ENCODE data around the gene BCL3.
"Not testable (repeated sequence)": the region's sequence is repeated elsewhere in the genome, so short reads cannot be mapped to it uniquely, and the experiment has no call there.

BCL3 gene

GRCh38 chr19:44720945-44721344 is 27.6 kb upstream of the BCL3 start:
- no peak for DNase-seq (ENCODE audit: low read depth)

DNA sequence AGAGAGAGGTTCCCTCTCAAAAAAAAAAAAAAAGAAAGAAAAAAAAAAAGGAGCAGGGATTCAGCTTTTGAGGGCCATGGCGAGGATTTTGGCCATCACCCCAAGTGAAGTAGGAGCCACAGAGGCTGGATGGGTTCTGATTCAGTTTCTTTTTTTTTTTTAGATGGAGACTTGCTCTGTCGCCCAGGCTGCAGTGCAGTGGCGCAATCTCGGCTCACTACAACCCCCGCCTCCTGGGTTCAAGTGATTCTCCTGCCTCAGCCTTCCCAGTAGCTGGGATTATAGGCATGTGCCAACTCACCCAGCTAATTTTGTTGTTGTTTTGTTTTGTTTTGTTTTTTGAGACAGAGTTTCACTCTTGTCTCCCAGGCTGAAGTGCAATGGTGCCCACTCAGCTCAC is 27.1 kb upstream of the BCL3 start:
- not testable (repeated sequence) for DNase-seq (ENCODE audit: low read depth)

GRCh38 chr19:44722131-44723121 is 26.1 kb upstream of the BCL3 start:
- no peak for DNase-seq (ENCODE audit: low read depth)

GRCh38 chr19:44723299-44723951 is 25.1 kb upstream of the BCL3 start:
- no peak for DNase-seq (ENCODE audit: low read depth)

GRCh38 chr19:44723952-44724319 is 24.6 kb upstream of the BCL3 start:
- peak; percentile 63 for DNase-seq (ENCODE audit: low read depth)

- no peak for DNase-seq (ENCODE audit: low read depth)
These were observed 23.3 kb upstream of the BCL3 start for GRCh38 chr19:44725251-44725650.

DNA sequence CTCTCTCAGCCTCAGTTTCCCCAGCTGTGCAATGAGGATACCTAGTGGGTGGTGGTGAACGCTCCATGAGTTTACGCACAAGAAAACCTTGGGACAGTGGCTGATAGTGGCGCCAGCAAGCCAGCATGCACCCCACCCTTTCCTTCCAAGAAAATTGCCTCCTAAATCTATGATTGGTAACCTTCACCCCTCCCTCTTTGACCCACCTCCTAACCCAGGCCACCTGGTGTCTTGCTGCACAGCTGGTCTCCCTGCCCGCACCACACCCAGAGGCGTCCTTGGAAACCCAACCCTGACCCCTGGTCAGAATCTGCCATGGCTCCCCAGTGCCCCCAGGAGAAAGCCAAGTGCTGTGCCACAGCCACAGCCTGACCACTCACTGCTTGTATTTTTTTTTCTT is 22.8 kb upstream of the BCL3 start:
- no peak for DNase-seq (ENCODE audit: low read depth)

- no peak for DNase-seq (ENCODE audit: low read depth)
These were observed 22.0 kb upstream of the BCL3 start for GRCh38 chr19:44726465-44726864.

GRCh38 chr19:44728178-44728577 is 20.3 kb upstream of the BCL3 start:
- no peak for DNase-seq (ENCODE audit: low read depth)

- no peak for DNase-seq (ENCODE audit: low read depth)
These were observed 18.9 kb upstream of the BCL3 start for GRCh38 chr19:44729516-44730033.

DNA sequence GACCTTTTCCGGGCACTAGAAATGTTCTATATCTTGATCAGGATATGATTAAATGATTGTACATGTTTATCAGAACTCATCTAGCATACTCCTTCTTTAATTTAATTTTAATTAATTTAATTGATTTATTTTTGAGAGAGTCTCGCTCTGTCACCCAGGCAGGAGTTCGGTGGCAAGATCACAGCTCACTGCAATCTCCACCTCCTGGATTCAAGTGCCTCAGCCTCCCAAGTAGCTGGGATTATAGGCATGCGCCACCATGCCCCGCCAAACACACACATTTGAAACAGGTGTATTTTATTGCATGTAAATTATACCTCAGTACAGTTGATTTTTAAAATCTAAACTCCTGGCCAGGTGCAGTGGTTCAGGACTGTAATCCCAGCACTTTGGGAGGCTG is 17.4 kb upstream of the BCL3 start:
- no peak for DNase-seq (ENCODE audit: low read depth)

GRCh38 chr19:44731622-44732021 is 16.9 kb upstream of the BCL3 start:
- DNase-seq (ENCODE audit: low read depth): no peak

DNA sequence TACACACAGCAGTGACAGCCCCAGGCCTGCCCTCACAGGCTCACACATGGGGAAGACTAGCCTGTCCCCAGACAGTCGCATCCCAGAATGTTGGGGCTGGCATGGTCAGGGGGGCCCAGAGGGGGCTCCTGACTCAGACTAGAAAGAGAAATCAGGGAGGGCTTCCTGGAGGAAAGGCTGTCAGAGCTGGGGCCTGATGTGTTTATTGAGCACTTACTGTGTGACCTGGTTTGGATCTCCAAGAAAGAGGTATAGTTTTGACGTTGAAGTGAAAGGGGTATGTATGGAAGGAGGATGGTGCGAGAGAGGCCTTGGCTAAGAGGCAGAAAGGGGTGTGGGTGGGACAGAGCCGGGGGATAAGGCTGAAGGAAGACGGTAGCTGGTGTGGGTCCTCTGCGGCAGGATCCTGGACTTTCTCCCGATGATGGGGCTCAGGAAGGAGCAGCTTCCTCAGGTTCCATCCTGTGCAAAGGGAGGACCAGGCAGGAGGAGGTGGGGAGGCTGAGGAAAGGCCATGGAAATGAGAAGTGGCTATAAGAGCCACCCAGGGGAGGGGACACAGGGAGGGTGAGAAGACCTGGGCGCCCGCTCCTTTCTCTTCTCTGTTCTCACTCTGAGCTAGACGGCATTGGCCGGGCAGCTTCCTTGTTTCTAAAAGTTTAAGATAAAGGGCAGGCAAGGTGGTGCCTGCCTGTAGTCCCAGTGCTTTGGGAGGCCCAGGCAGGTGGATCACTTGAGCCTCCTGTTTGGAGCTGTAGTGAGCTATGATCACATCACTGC is 16.1 kb upstream of the BCL3 start:
- no peak for DNase-seq (ENCODE audit: low read depth)

DNA sequence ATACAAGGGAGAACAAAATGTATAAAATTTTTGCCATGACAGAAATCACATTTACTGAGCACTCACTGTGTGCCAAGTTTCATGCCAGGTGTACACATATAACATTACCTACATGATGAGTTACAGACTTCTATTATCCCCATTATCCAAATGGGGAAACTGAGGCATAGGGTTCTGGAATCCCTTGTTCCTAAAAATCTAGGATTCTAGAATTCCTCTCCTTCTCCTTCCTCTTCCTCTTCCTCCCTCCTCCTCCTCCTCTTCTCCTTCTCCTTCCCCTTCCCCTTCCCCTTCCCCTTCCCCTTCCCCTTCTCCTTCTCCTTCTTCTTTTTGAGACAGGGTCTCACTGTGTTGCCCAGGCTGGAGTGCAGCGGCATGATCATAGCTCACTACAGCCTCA is 14.2 kb upstream of the BCL3 start:
- no peak for DNase-seq (ENCODE audit: low read depth)

DNA sequence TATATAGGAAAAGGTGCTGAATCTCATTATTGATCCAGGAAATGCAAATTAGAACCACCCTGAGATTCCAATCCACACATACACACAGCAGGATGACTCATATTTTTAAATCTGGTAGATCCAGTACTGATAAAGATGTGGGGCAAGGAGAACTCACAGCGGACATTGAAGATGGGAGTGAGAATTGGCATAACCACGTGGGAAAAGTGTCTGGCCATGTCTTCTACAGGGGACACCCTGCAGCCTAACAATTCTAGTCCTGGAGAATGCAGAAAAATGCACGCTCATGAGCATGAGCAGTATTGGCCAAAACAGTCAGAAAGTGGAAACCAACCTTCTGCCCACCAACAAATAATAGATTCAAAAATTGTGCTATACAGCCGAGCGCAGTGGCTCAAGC is 13.5 kb upstream of the BCL3 start:
- no peak for DNase-seq (ENCODE audit: low read depth)

DNA sequence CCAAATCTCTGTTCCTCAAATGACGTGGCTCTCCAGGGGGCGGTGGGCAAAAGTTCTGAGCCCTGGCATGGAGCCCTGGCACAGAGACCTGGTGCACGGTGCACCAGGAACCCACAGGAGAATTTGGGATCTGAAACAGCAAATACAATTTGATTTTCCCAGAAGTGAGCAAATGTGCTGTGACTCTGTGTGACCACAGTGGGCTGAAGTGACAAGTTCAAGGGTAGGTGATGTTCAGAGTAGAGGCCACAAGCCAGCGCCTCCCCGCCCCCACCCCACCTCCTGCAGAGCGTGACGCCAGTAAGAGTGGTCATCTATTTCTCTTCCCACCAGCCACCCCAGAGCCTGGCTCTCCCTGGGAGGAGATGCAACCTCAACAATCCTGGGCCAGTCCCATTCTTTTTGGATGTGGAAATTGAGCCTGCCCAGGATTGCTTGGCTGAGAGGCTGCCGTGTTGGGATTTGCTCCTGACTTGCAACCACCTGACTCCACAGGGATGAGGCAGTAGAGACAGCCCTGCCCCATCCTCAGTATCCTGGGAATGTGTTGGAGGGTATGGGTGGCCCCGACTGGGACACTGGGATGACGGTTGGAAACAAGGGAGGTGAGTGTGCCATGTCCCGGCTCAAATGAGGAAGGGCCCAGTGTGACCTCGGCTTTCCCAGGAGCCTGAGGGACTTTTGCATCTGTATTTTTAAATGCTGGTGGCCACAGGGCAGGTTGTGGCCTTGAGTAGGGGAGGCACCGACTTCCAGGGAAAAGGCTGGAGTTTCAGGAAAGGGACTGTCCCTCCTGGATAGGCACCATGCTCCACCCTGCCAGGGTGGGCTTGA is 11.1 kb upstream of the BCL3 start:
- no peak for DNase-seq (ENCODE audit: low read depth)

DNA sequence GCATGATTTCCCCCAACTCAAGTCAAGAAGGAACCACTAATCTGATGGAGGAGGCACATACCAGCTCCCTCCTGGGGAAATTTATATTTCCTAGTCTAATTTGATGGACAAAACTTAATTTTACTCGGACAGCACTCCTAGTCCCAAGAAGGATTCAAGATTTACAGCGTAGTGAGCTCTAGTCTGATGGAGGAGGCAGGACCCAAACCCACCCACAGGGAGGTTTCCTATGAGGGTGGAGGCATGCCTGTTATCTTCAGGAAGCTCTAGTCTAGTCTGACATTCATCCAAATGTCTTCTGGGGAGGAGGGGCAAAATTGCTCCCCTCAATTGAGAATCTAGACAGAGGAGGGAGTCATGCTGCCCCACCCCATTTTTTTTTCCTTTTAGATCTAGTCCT is 10.4 kb upstream of the BCL3 start:
- DNase-seq (ENCODE audit: low read depth): no peak

- no peak for DNase-seq (ENCODE audit: low read depth)
These were observed 9.6 kb upstream of the BCL3 start for GRCh38 chr19:44738603-44739558.

DNA sequence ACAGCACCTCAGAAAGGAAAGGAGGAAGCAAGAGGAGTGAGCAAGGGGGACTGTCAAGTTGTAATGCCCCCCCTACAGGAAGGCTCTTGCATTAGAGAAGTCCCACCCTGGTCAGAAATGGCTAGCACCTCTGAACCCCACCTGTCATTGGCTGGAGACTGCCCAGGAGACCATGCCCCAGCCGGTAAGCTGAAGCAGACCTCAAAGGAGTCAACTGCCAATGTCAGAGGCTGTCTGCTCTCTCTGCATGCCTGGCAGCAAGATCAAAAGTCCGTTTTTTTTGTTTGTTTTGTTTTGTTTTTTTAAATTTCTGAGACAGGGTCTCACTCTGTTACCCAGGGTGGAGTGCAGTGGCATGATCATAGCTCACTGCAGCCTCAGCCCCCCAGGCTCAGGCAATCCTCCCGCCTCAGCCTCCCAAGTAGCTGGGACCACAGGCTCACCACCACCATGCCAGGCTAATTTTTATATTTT is 8.1 kb upstream of the BCL3 start:
- no peak for DNase-seq (ENCODE audit: low read depth)

GRCh38 chr19:44741258-44741731 is 7.2 kb upstream of the BCL3 start:
- no peak for DNase-seq (ENCODE audit: low read depth)
